ENCODE measurements around the gene DPH2.
A peak's percentile ranks its signal among the peaks of the same experiment; 100 is the strongest.

Gene DPH2

DNA sequence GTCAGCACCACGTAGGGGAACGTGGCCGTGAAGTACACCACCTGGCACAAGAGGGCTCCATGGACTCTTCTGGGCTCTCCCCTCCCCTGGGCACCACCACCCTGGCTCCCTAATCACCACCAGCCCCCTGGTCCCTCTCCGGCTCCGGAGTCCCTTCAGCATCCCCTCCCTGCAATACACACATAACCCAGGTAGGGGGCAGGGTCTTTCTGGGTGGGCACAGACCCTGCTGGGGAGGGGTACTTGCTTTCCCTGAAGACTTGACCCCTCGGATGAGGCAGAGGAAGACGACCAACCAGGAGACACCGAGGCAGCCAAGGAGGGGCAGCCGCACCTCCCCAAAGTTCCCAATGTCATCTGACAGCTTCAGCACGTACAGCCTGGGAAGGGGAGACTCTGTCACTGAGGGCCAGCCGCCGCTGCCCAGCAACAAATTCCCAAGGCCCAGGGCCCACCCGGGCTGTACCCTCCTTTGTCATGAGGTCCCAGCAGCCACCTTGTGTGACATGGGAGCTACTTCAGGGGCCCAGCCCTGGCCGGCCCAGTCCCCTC is 32.9 kb downstream of the DPH2 start:
- no peak for DNase-seq (ENCODE audit: low spot score)

DNA sequence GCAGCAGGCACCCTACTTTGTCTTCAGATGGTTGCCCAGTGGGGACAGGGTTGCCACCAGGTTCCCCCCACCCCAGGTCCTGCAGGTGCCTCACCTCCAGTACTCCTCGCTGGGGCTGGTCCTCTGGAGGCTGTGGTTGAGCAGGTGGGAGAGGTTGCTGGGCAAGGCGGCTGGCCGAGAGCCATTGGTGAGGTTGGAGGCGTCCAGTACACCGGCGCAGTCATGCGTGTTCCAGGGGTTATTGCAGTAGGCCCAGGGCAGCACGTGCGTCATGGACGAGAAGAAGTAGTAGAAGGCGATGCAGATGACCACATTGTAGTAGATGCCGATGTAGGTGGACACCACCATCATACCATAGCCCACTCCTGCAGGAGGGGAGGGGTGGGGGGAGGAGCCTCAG is 38.4 kb downstream of the DPH2 start:
- no peak for DNase-seq (ENCODE audit: low spot score)

DNA sequence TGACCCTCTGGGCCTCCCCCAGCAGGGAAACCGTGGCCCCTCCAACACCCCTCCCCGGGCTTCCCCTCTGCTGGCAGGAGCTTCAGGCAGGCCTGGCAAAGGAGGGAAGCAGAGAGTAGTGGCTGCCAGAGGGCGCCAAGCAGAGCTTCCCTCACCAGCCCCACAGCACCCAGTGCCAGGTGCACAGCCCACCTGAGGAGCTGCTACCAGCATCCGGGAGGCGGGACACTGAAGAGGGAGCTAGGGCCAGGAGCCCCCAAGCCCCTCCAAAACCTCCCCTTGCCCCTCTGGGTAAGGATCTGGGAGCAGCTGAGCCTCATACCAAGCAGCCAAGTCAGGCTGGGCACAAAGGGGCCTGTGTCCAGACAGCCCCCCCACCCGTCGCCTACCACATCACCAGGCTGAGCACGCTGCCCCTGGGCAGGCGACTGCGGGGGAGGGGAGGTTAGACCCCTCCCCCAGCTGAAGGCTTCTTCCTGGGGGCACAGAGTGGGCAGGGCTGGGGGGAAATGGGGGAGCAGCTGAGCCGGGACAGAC is 41.2 kb downstream of the DPH2 start:
- peak; percentile 93 for DNase-seq (ENCODE audit: low spot score)

DNA sequence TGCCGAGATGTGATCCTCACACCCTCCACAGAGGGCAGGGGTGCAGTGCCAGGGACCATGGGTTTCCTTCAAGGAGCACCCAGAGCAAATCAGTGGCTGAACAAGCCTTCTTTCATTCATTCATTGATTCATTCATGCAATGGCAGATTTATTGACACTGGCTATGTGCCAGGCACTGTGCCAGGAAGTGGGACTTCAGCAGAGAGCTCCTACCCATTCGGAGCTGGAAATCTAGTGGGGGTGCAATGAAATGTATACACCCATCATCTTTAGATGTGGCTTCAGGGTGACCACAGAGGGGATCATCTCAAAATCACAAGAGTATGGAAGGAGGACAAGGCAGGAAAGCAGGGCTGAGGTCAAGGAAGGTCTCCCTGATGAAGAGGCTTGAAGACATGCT is 42.6 kb downstream of the DPH2 start:
- no peak for DNase-seq (ENCODE audit: low spot score)

DNA sequence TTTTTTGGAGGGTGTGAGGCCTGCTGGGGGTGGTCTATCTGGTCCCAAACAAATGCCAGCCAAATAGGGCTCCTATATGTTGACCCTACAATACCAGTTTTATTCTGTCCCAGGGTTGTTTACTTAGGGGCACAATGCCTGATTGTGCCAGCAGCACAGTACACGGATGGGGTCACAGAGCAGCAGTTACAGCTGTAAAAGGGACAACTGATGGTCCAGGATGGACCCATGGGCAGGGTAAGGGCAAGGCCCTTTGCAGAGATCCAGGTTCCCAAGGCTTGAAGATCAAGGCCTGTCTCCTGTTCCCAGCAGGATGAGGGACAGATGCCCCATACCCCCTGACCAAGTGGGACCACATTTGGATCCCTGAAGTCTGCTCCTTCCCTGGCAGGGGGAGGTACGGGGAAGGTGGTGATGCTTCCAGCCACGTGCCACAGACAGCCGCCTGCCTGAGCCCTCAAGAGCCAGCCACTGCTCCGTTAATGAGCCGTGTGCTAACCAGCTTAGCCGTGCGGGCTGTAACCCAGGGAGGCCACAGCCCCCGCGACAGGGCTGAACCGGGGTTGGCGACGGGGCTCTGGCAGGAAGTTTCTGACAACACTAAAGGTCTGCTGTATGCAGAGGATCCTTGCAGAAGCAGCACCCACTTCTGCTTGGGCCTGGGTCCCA is 43.3 kb downstream of the DPH2 start:
- peak; percentile 81 for DNase-seq (ENCODE audit: low spot score)

DNA sequence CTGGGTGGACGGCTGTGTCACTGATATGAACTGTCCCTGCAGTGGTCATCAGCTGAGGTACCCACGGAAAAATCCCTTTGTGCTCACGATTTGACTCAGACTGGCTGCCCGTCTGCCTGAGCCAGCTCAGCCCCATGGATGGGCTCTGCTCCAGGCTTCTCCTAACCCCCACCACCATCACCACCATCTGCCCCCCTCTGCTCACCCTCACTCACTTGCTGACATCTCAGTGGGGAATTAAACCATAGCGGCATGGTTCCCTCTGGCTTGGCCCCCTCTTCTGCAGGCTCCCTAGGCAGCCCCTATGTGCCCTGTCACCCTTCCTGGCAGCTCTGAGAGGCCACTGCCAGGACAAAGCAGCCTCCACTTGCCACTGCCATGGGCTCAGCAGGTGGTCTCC is 44.1 kb downstream of the DPH2 start:
- DNase-seq (ENCODE audit: low spot score), result peak; percentile 52

DNA sequence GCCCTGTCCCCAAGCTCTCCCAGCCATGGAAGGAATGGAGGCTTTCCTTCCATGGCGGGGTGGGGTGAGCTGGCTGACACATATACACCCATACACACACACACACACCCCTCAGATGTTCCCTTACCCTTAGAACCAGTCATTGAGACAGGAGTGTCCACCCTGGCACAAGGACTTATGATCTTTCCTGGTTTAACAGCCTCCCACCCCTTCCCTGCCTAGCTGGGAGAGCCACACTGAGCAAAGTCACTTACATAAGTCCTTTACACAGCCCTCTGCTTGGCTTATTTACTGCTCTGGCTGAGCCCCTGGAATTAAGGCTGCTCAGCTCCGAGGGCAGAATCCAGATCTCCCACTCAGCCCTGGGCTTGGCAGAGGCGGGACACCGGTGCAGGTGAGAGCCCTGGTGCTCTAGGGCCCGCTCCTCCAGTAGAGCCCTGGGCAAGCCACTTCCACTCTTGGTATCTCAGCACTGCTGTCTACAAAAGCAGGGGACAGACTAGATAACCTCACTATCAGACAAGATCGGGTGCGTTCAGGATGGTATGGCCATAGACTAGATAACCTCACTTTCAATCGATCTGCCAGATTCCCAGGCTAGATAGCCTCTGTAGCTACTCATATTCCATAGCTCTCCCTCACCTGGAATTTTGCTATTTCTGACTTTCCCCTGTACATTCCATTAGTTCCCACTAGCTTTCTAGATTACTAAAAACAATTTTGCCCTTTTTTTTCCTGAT is 44.7 kb downstream of the DPH2 start:
- no peak for DNase-seq (ENCODE audit: low spot score)

DNA sequence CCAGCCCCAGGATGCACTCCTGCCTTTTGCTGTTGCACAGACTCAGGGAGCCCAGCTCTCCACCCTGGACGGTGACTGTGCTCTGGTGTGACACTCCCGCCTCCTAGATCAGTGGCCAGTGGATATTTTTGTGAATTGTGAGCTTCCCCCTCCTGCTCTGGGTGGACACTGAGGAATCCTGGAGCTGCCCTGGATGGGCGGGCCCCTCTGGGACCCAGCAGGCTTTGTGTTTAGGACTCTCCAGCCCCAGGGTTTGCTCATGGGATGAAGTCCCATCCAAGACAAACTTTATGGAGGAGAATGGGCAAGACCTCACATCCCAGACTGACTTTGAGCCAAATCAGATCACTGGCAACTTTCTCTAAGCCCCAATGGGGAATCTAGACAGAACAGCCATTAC is 45.4 kb downstream of the DPH2 start:
- DNase-seq (ENCODE audit: low spot score), result no peak

DNA sequence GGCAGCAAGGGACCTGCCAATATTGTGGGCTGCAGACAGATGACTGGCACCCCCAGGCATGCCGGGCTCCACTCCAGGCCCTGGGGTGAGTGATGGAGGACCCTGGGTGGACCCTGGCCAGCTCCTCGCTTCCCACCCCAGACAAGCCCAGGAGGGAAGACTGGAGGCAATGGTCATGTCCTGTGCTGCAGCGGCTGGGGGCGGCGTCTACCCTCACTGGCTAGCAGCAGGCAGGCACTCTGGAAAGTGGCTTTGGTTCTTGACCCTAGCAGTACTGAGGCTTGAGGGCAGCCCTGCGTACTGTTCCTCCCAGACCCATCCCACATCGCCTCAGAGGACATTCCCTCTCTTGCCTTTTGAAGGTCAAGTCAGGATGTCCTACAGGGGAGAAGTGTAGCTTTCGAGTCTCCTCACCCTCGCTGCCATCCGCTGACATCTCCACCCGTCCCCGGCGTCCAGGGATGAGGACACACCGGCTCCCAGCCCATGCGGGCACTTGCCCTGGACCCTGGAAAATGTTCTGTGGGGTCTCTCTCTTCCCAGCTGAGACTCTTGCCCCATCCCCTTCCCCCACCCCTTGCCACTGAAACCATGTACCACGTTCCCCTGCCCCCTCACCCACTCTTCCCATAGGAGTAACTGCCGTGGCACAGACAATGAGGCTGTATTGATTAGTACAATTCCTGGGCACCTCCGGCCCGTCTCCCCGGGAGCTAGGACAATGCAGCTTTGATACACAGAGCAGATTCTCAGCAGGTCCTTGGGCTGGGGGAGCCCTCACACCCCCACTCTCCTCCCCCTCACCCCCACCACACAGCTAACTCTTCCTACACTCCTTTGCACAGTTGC is 46.5 kb downstream of the DPH2 start:
- peak; percentile 59 for DNase-seq (ENCODE audit: low spot score)

DNA sequence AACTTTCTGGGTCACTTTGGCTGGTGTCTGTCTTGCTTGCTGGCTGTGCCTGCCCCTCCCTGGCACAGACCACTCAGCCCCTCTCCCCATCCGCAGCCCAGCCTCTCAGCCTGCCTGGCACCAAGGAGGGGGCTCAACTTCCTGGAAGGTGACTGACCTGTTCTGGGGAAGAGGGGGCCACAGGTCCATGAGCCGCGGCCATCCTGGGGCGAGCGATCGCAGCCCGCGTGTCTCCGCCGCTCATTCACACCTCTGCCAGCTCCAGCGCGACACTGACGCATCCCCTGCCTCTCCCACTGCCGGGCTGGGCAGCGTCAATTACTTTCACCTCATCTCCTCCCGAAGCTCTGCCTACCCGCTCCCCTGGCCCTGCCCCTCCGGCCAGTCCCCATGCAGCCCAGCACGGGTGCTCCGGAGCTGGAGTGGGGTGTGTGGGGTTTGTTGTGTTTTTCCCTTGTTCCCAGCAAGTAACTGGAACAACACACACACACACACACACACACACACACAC is 47.1 kb downstream of the DPH2 start:
- DNase-seq (ENCODE audit: low spot score), result peak; percentile 55

DNA sequence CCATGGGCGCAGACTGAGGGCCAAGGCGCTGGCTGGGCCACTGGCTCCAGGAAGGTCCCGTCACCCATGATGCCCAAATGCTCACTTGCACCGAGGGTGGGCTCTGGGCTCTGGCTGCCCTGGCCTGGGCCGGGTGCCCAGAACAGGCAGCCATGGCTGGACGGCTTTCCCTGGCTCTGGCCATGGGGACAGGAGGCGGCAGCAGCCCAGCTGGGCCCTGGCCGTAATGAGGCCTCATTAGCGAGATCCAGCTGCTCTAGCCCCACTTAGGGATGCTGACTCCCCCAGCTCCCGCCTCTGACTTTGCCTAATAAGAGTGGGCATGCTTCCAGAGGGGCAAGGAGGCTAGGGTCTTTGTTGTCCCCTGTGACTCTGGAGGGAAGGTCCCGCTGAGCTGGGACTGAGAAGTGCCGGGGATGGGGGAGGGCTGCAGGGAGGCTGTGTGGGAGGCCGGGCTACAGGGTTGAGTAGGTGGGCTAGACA is 49.7 kb downstream of the DPH2 start:
- peak; percentile 79 for DNase-seq (ENCODE audit: low spot score)

DNA sequence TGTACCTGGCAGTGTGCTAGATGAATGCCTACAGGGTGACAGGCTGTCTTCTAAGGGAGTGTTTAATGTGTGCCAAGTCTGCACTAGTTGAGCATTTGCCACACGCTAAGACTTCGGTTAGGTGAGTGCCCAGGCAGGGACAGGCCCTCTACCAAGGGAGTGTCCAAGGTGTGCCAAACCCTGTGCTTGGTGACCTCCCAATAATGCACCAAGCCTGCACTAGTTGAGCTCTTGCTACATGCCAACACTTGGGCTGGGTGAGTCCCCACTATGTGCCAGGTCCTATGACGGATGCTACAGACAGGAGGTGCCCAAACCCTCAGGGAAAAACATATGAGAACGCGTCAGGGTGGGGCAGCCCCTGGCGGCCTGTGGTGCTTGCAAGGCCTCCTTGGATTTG is 50.7 kb downstream of the DPH2 start:
- no peak for DNase-seq (ENCODE audit: low spot score)

DNA sequence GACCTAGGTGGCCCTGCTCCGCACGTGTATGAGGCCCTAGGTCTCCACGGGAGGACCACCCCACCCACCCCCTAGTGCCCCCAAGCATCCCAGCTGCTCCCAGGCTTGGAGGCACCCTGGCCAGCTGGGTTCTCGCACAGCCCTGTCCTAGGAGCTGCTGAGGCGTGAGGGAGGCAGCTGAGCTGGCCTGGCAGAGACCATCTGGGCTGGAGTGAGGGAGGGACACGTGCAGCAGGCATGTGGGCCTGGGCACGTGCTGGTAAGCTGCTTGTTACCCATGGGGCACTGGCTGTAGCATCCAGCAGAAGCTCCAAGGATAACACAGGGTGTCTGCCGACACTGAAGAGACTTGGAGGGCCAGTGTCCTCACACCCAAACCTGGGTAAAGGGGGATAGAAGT is 51.3 kb downstream of the DPH2 start:
- peak; percentile 61 for DNase-seq (ENCODE audit: low spot score)

DNA sequence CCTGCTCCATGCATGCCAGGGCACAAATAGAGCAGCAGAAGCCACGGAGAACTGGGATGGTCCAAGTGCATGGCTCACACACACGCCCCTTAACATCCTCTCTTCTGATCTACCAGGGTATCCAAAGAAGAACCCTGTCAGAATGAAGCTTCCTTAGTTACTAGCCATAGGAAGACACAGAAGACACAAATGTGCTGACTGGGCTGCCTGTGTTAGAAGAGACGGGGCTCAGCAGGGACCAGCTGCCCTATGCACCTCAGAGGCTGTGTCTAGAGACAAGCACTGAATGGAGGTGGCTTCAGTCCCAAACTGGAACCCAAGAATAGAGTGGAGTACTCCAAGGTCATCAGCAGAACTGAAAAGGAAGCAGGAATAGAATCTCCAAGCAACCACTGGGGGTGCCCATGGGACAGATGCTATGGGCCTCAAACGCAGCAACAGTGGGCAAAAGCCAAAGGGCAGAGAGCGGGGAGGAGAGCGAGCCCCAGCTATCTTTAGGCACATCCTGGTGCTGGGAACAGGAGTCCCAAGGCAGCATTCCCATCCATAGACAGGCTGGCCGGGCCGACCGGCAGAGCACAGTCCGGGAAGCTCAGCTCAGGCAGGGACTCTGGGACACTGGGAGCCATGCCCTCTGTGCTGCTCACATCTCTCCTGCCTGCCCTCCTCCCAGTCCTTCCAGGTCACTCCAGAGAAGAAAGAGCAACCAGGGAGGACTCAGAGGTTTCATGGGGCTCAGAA is 51.9 kb downstream of the DPH2 start:
- DNase-seq (ENCODE audit: low spot score), result no peak
